GM18951 (cell line): ENCODE results near the gene PBOV1.

Experiments
- POLR2A ChIP-seq: IDR thresholded peaks from 4 replicates; pipeline ENCODE4 v1.6.1; 2011; ENCODE audit warnings: mild to moderate bottlenecking; ENCODE audit not compliant: insufficient read length, insufficient read depth; ENCODE audit errors: extremely low read depth
- in situ Hi-C: fragments of 300-500 bp; cut with MboI; formaldehyde crosslinking; loops from one replicate; pipeline ENCODE4 v1.12.0; 2022; ENCODE audit warnings: low sequenced_read_pairs, mixed read lengths, inconsistent platforms; ENCODE audit not compliant: unreplicated experiment

The PBOV1 gene

GRCh38 chr6:138206862-138207261 is 11.4 kb downstream of the PBOV1 start:
- in situ Hi-C loops, result no loop called here
- no peak for TF ChIP-seq POLR2A

DNA sequence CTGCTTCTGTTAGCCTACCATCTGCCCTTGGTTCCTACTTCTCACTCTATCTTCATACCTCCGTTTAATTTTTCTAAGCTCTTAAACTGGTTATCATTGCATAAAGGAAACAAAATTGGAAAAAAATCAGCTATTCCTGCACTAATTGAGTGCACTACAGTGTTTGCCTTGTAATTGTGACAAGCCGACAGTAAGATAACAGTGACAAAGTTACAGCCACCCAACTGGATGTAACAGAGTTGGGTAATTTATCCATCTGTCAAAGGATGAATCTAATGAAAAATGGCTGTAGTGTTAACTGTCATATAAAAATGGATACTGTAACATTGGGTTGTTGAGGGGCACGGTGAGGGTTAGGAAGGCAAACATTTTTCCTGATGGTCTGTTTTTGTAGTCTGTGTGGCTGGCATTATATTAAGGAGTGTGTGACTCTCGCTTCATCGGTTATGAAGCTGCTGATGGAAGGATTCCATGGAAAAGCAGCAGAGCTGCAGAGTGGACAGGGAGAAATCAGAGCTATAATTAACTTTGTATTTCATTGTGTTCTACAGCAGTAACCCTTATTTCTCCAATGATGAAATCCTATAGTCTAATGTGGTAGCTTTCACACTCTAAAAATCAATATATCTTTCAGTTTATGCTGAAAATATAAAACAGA is 12.7 kb downstream of the PBOV1 start:
- in situ Hi-C loops, result no loop called here

GRCh38 chr6:138204792-138205384 is 13.4 kb downstream of the PBOV1 start:
- no peak for TF ChIP-seq POLR2A
- in situ Hi-C loops, result no loop called here

More for the DNA sequence above, 12.7 kb downstream of the PBOV1 start:
- TF ChIP-seq POLR2A, result no peak

DNA sequence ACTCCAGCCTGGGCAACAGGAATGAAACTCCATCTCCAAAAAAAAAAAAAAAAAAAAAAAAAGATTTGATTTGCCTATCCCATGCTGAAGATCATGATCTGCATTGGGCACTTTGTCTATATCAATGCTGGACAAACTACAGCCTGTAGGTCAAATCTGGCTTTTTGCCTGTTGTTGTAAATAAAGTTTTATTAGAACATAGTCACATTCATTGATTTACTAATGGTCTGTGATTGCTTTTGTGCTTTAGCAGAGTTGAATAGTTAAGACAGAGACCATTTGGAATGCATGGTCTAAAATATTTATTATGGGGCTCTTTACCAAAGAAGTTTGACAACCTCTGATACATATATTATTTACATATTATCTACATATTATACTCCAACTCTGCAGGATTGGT is 14.0 kb downstream of the PBOV1 start:
- in situ Hi-C loops, result no loop called here
- no peak for TF ChIP-seq POLR2A

DNA sequence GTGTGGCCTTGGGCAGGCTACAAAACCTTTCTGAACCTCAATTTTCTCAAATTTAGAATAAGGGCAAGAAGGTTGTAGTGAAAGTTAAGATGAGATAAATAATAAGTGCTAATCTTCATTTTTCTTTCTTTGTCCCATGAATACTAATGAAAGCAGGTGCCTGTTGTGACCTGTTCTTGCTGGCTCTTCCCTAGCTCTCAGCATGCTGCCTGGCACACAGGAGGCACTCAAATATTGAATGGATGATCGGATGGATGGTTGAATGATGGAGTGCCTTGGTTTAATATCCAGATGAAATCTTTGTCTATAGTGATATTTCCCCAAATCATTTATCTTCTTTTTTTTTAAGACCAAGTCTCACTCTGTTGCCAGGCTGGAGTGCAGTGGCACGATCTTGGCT is 15.0 kb downstream of the PBOV1 start:
- in situ Hi-C loops, result no loop called here
- no peak for TF ChIP-seq POLR2A

DNA sequence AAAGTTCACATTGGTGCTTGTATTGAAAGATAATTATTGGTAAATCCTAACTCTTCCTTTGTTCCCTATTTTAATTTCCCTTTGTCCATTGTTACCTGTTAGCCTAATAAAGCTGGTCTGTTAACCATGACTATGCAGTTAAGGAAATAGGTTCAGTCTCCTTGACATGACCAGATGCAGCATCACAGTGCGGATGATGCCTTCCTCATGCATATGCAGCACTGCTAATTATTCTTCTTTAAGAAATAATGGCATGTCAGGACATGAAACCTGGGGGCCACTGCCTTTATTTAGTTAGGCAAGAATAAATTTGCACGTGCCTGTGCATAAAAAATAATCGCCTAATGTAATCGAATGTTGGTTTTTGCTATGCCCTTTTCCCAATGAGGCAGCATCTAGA is 16.5 kb downstream of the PBOV1 start:
- TF ChIP-seq POLR2A, result no peak
- in situ Hi-C loops, result no loop called here

- TF ChIP-seq POLR2A, result no peak
- in situ Hi-C loops, result no loop called here
Measured at GRCh38 chr6:138198430-138199091, 19.7 kb downstream of the PBOV1 start.

DNA sequence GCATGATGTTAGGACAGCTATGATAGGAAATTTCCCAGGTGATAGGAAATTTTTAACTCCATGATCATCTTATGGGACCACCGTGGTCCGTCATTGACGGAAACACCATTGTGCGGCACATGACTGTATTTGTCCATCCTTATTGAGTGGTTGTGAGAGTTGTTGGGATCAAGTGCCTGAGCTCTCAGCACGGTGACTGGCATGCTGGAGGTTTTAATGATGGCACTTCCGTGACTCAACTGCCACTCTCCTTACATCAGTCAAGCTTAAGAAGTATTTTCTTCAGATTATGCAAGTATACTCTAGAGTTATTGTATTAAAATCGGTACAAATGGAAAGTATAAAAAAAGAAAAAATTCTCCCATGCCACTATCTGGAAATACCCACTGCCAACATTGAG is 20.7 kb downstream of the PBOV1 start:
- TF ChIP-seq POLR2A, result no peak
- in situ Hi-C loops, result no loop called here

GRCh38 chr6:138196122-138196738 is 22.1 kb downstream of the PBOV1 start:
- in situ Hi-C loops, result no loop called here
- TF ChIP-seq POLR2A, result no peak

DNA sequence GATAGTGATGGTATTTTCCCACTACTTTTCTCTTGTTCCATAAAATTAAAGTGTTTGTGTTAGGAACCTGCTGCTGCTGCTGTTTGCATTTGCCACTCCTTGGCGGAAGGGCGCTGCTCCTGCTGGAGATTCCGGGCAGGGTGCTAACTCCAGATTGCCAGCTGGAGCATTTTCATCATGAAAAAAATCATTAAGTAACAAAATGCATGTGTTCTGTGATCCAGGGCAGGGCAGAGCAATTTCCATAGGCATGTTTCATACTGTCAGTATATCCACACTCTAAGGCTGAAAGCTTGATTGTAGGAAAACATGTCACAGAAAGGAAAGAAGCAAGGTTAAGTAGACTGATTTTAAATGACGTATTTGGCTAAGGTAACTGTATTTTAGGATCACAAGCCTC is 24.0 kb downstream of the PBOV1 start:
- in situ Hi-C loops, result no loop called here
- no peak for TF ChIP-seq POLR2A

- in situ Hi-C loops, result no loop called here
- no peak for TF ChIP-seq POLR2A
Measured at GRCh38 chr6:138188278-138188941, 29.9 kb downstream of the PBOV1 start.

- no peak for TF ChIP-seq POLR2A
- in situ Hi-C loops, result no loop called here
Measured at GRCh38 chr6:138187156-138187555, 31.1 kb downstream of the PBOV1 start.

- in situ Hi-C loops, result no loop called here
- TF ChIP-seq POLR2A, result no peak
Measured at GRCh38 chr6:138184230-138184629, 34.1 kb downstream of the PBOV1 start.
